BLaER1 (cell line): ENCODE data around the gene MAN1C1.

ENCODE experiments used
- H3K27ac ChIP-seq: shearing (Covaris generic); formaldehyde crosslinking; 2 replicates; pipeline ENCODE4 v1.8.1; 2022
- H3K27me3 ChIP-seq: shearing (Covaris generic); formaldehyde crosslinking; 2 replicates; pipeline ENCODE4 v1.8.1; 2022
- H3K36me3 ChIP-seq: shearing (Covaris generic); formaldehyde crosslinking; 2 replicates; pipeline ENCODE4 v1.8.1; 2022
- H3K4me1 ChIP-seq: shearing (Covaris generic); formaldehyde crosslinking; 2 replicates; pipeline ENCODE4 v1.8.1; 2022
- H3K4me2 ChIP-seq: shearing (Covaris generic); formaldehyde crosslinking; 2 replicates; pipeline ENCODE4 v1.8.1; 2022
- H3K4me3 ChIP-seq: shearing (Covaris generic); formaldehyde crosslinking; 2 replicates; pipeline ENCODE4 v1.8.1; 2022
- H3K9ac ChIP-seq: shearing (Covaris generic); formaldehyde crosslinking; 2 replicates; pipeline ENCODE4 v1.8.1; 2022
- H3K9me3 ChIP-seq: shearing (Covaris generic); formaldehyde crosslinking; 2 replicates; pipeline ENCODE4 v1.8.1; 2022
- H4K20me1 ChIP-seq: shearing (Covaris generic); formaldehyde crosslinking; 2 replicates; pipeline ENCODE4 v1.8.1; 2022
- Cebpa-rat ChIP-seq: shearing (Covaris generic); IDR thresholded peaks from 2 replicates; pipeline ENCODE4 v1.8.1; 2022

MAN1C1 gene

GRCh38 chr1:25685211-25685750 lies 68.7 kb downstream of the MAN1C1 start:
- Histone ChIP-seq H3K36me3 (no peaks in the 10 kb centered on the region), H3K4me3 (no peak overlapping the region), H3K27me3 (no peaks in the 10 kb centered on the region), H3K4me1 (peaks cover 27% of the 10 kb centered on the region), H3K4me2 (no peak overlapping the region), H4K20me1 (no peaks in the 10 kb centered on the region), H3K9me3 (no peaks in the 10 kb centered on the region), H3K27ac (no peak overlapping the region), H3K9ac (no peak overlapping the region)
- TF ChIP-seq Cebpa-rat = no peak

- Histone ChIP-seq H3K4me3 (no peak overlapping the region), H3K36me3 (no peaks in the 10 kb centered on the region), H4K20me1 (no peaks in the 10 kb centered on the region), H3K27ac (no peak overlapping the region), H3K4me2 (no peak overlapping the region), H3K9me3 (no peaks in the 10 kb centered on the region), H3K27me3 (no peaks in the 10 kb centered on the region), H3K4me1 (peaks cover 33% of the 10 kb centered on the region), H3K9ac (no peak overlapping the region)
- no peak for TF ChIP-seq Cebpa-rat
Measured at GRCh38 chr1:25685938-25686665, 69.5 kb downstream of the MAN1C1 start.

GRCh38 chr1:25687221-25688017 lies 70.8 kb downstream of the MAN1C1 start:
- no peak overlapping the region for H3K27ac ChIP-seq
- no peaks in the 10 kb centered on the region for H3K9me3 ChIP-seq
- no peaks in the 10 kb centered on the region for H3K27me3 ChIP-seq
- H3K9ac ChIP-seq = no peak overlapping the region
- no peak overlapping the region for H3K4me3 ChIP-seq
- peaks cover 29% of the 10 kb centered on the region for H3K4me1 ChIP-seq
- no peak for TF ChIP-seq Cebpa-rat
- H4K20me1 ChIP-seq = no peaks in the 10 kb centered on the region
- no peaks in the 10 kb centered on the region for H3K36me3 ChIP-seq
- no peak overlapping the region for H3K4me2 ChIP-seq

GRCh38 chr1:25688390-25689119 lies 72.0 kb downstream of the MAN1C1 start:
- Histone ChIP-seq H3K4me1 (peaks cover 19% of the 10 kb centered on the region), H3K4me3 (no peak overlapping the region), H3K27ac (no peak overlapping the region), H3K9me3 (no peaks in the 10 kb centered on the region), H3K9ac (no peak overlapping the region), H3K36me3 (no peaks in the 10 kb centered on the region), H3K27me3 (no peaks in the 10 kb centered on the region), H4K20me1 (no peaks in the 10 kb centered on the region), H3K4me2 (no peak overlapping the region)
- TF ChIP-seq Cebpa-rat = no peak

- H3K4me1 ChIP-seq = peaks cover 19% of the 10 kb centered on the region
- no peaks in the 10 kb centered on the region for H3K36me3 ChIP-seq
- no peak overlapping the region for H3K27ac ChIP-seq
Measured at GRCh38 chr1:25689686-25690381, 73.2 kb downstream of the MAN1C1 start.

GRCh38 chr1:25690396-25690956 lies 73.9 kb downstream of the MAN1C1 start:
- H3K36me3 ChIP-seq = no peaks in the 10 kb centered on the region
- peak overlapping the region; percentile 26 for H3K4me2 ChIP-seq
- no peaks in the 10 kb centered on the region for H3K27me3 ChIP-seq
- peaks cover 19% of the 10 kb centered on the region for H3K4me1 ChIP-seq
- H3K9ac ChIP-seq = no peak overlapping the region
- no peaks in the 10 kb centered on the region for H3K9me3 ChIP-seq
- H3K4me3 ChIP-seq = no peak overlapping the region
- H3K27ac ChIP-seq = no peak overlapping the region
- TF ChIP-seq Cebpa-rat = no peak
- H4K20me1 ChIP-seq = no peaks in the 10 kb centered on the region

More at GRCh38 chr1:25689686-25690381, 73.2 kb downstream of the MAN1C1 start:
- Histone ChIP-seq H3K9me3 (no peaks in the 10 kb centered on the region), H3K27me3 (no peaks in the 10 kb centered on the region), H4K20me1 (no peaks in the 10 kb centered on the region), H3K4me2 (peak overlapping the region; percentile 26; the same call in 1 of the 2 replicates), H3K9ac (no peak overlapping the region), H3K4me3 (no peak overlapping the region)
- TF ChIP-seq Cebpa-rat = no peak

GRCh38 chr1:25691211-25691610 lies 74.6 kb downstream of the MAN1C1 start:
- TF ChIP-seq Cebpa-rat = no peak
- H3K9ac ChIP-seq = no peak overlapping the region
- no peaks in the 10 kb centered on the region for H3K27me3 ChIP-seq
- no peak overlapping the region for H3K27ac ChIP-seq
- H3K4me3 ChIP-seq = no peak overlapping the region
- H3K36me3 ChIP-seq = no peaks in the 10 kb centered on the region
- no peaks in the 10 kb centered on the region for H3K9me3 ChIP-seq
- peaks cover 19% of the 10 kb centered on the region for H3K4me1 ChIP-seq
- H3K4me2 ChIP-seq = no peak overlapping the region
- H4K20me1 ChIP-seq = no peaks in the 10 kb centered on the region

- no peaks in the 10 kb centered on the region for H3K27me3 ChIP-seq
- H3K4me3 ChIP-seq = no peak overlapping the region
- no peaks in the 10 kb centered on the region for H4K20me1 ChIP-seq
- no peaks in the 10 kb centered on the region for H3K36me3 ChIP-seq
- no peak overlapping the region for H3K27ac ChIP-seq
- no peak overlapping the region for H3K9ac ChIP-seq
- no peak overlapping the region for H3K4me2 ChIP-seq
- H3K4me1 ChIP-seq = peaks cover 19% of the 10 kb centered on the region
- TF ChIP-seq Cebpa-rat = no peak
- no peaks in the 10 kb centered on the region for H3K9me3 ChIP-seq
Measured at GRCh38 chr1:25692560-25692959, 76.0 kb downstream of the MAN1C1 start.
